Astrocyte (in vitro differentiated cells and primary cell): ENCODE measurements around the gene MTFP1. TPM values are rescaled to one million over a fixed set of nuclear protein-coding genes. Genes with fewer than 3 reads are reported as not detected.
A peak's percentile ranks its signal among the peaks of the same experiment; 100 is the strongest.

Experiments
- DNase-seq: peaks from one replicate; pipeline ENCODE4 v3.0.0-alpha.2; 2010; ENCODE audit warnings: low read depth
- FAIRE-seq: peaks from 2 replicates; lab custom pipeline; 2011; peaks lifted over from hg19 to GRCh38; lab: Jason Lieb, UNC
- H2AFZ ChIP-seq: 2 replicates; pipeline ENCODE4 v1.6.0; 2012; ENCODE audit warnings: low read depth, low read length, inconsistent platforms
- H3K27ac ChIP-seq: 2 replicates; pipeline ENCODE4 v1.5.1; 2011; ENCODE audit warnings: low read depth, low read length, inconsistent platforms
- H3K27me3 ChIP-seq: 2 replicates; pipeline ENCODE4 v1.6.0; 2011; ENCODE audit warnings: low read length, inconsistent platforms; ENCODE audit not compliant: insufficient read depth
- H3K36me3 ChIP-seq: 2 replicates; pipeline ENCODE4 v1.5.1; 2011; ENCODE audit warnings: low read length, inconsistent platforms; ENCODE audit not compliant: insufficient read depth
- H3K4me1 ChIP-seq: 2 replicates; pipeline ENCODE4 v1.5.1; 2011; ENCODE audit warnings: low read length, inconsistent platforms; ENCODE audit not compliant: insufficient read depth
- H3K4me2 ChIP-seq: 2 replicates; pipeline ENCODE4 v1.6.0; 2012; ENCODE audit warnings: low read length, inconsistent platforms
- H3K4me3 ChIP-seq: 2 replicates; pipeline ENCODE4 v1.5.1; 2011; ENCODE audit warnings: low read depth, mild to moderate bottlenecking, low read length, inconsistent platforms; ENCODE audit not compliant: insufficient read depth
- H3K79me2 ChIP-seq: 2 replicates; pipeline ENCODE4 v1.6.0; 2012; ENCODE audit warnings: mild to moderate bottlenecking, low read length, inconsistent platforms; ENCODE audit not compliant: insufficient read depth
- H3K9ac ChIP-seq: 2 replicates; pipeline ENCODE4 v1.6.0; 2012; ENCODE audit warnings: mild to moderate bottlenecking, low read length, inconsistent platforms
- H3K9me3 ChIP-seq: 2 replicates; pipeline ENCODE4 v1.5.1; 2012; ENCODE audit warnings: low read depth, mild to moderate bottlenecking, low read length, inconsistent platforms; ENCODE audit not compliant: insufficient read depth
- H4K20me1 ChIP-seq: 2 replicates; pipeline ENCODE4 v1.6.0; 2012; ENCODE audit warnings: low read length, inconsistent platforms; ENCODE audit not compliant: insufficient read depth
- H3K27ac Mint-ChIP-seq: one replicate; pipeline ENCODE4 v1.8.0; 2021; ENCODE audit warnings: mild to moderate bottlenecking, mixed read lengths; ENCODE audit not compliant: unreplicated experiment
- H3K27me3 Mint-ChIP-seq: one replicate; pipeline ENCODE4 v1.8.0; 2021; ENCODE audit warnings: low read depth, mixed read lengths; ENCODE audit not compliant: unreplicated experiment
- H3K36me3 Mint-ChIP-seq: one replicate; pipeline ENCODE4 v1.8.0; 2021; ENCODE audit warnings: low read depth, mixed read lengths; ENCODE audit not compliant: unreplicated experiment
- H3K4me1 Mint-ChIP-seq: one replicate; pipeline ENCODE4 v1.8.0; 2021; ENCODE audit warnings: low read depth, mixed read lengths; ENCODE audit not compliant: unreplicated experiment
- H3K4me3 Mint-ChIP-seq: one replicate; pipeline ENCODE4 v1.8.0; 2021; ENCODE audit warnings: mild to moderate bottlenecking, moderate library complexity, mixed read lengths; ENCODE audit not compliant: unreplicated experiment
- H3K9me3 Mint-ChIP-seq: one replicate; pipeline ENCODE4 v1.8.0; 2021; ENCODE audit warnings: mild to moderate bottlenecking, mixed read lengths; ENCODE audit not compliant: unreplicated experiment
- EZH2 ChIP-seq: IDR thresholded peaks from 2 replicates; pipeline ENCODE4 v1.6.1; 2012; ENCODE audit warnings: mild to moderate bottlenecking, low read length, inconsistent platforms; ENCODE audit not compliant: insufficient read depth
- total RNA-seq: library from RNA; stranded (reverse); gene quantifications from 2 replicates; pipeline ENCODE4 v1.2.1, GENCODE V29; 2021
- TF ChIP-seq, protein P1 (sequence below): IDR thresholded peaks from 2 replicates; pipeline ENCODE4 v1.5.1; 2011; ENCODE audit warnings: low read depth, mild to moderate bottlenecking, inconsistent platforms, low read length, moderate library complexity; ENCODE audit not compliant: insufficient read depth

The MTFP1 gene
- total RNA-seq, 1 donor from 2014 or later: 13.0 TPM

DNA sequence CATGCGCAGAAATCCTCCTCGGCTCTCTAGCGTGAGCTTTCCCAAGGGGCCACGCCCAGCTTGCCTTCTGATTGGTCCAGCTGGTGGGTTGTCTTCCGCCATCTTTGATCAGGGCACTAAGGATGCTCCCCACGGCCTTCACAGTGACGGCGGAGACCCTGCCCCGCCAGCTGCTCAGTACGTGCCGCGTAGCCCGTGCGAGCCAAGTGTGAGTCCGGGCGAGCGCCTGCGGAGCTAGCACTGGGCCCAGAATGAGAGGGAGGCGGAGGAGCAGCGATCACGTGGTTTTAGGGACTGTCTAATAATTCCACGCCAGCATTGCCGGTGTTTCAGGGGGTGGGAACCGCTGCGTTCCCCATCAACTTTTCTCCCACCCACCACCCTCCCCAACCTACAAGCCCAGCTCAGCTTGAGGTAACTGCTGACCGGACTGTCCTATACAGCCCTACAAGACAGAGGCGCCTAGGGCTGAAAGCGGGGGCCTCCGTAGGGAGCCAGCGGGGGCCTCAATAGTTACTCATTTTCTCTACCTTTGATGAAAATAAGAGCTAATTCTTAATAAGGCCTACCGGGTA is 1.5 kb upstream of the MTFP1 start:
- DNase-seq (peak; percentile 99), FAIRE-seq (peak; percentile 65)
- Histone ChIP-seq H3K9ac (peak overlapping the region; percentile 93), H3K9me3 (no peaks in the 10 kb centered on the region), H3K27ac (peak overlapping the region; percentile 98), H3K4me1 (peaks cover 63% of the 10 kb centered on the region), H2AFZ (peak overlapping the region; percentile 58), H3K79me2 (no peaks in the 10 kb centered on the region), H3K27me3 (no peaks in the 10 kb centered on the region), H3K4me3 (peak overlapping the region; percentile 56), H4K20me1 (no peaks in the 10 kb centered on the region), H3K4me2 (peak overlapping the region; percentile 90), H3K36me3 (peaks cover 3% of the 10 kb centered on the region)
- no peaks in the 10 kb centered on the region for H3K9me3 Mint-ChIP-seq
- H3K4me1 Mint-ChIP-seq: peaks cover 32% of the 10 kb centered on the region
- TF ChIP-seq EZH2: no peak
- TF ChIP-seq, protein P1, sequence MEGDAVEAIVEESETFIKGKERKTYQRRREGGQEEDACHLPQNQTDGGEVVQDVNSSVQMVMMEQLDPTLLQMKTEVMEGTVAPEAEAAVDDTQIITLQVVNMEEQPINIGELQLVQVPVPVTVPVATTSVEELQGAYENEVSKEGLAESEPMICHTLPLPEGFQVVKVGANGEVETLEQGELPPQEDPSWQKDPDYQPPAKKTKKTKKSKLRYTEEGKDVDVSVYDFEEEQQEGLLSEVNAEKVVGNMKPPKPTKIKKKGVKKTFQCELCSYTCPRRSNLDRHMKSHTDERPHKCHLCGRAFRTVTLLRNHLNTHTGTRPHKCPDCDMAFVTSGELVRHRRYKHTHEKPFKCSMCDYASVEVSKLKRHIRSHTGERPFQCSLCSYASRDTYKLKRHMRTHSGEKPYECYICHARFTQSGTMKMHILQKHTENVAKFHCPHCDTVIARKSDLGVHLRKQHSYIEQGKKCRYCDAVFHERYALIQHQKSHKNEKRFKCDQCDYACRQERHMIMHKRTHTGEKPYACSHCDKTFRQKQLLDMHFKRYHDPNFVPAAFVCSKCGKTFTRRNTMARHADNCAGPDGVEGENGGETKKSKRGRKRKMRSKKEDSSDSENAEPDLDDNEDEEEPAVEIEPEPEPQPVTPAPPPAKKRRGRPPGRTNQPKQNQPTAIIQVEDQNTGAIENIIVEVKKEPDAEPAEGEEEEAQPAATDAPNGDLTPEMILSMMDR: no peak
- H3K36me3 Mint-ChIP-seq: peaks cover 7% of the 10 kb centered on the region
- H3K27ac Mint-ChIP-seq: peak overlapping the region; percentile 100
- peak overlapping the region; percentile 87 for H3K4me3 Mint-ChIP-seq
- H3K27me3 Mint-ChIP-seq: no peaks in the 10 kb centered on the region

GRCh38 chr22:30424534-30425326 is 838 bp upstream of the MTFP1 start:
- FAIRE-seq: no peak
- Mint-ChIP-seq H3K36me3 (peaks cover 5% of the 10 kb centered on the region), H3K4me1 (peaks cover 32% of the 10 kb centered on the region)

More at GRCh38 chr22:30424534-30425326, 838 bp upstream of the MTFP1 start:
- H3K27me3 ChIP-seq: no peaks in the 10 kb centered on the region
- H3K27ac ChIP-seq: peak overlapping the region; percentile 98
- no peaks in the 10 kb centered on the region for H3K79me2 ChIP-seq
- peak overlapping the region; percentile 44 for H2AFZ ChIP-seq
- peaks cover 3% of the 10 kb centered on the region for H3K36me3 ChIP-seq
- peak overlapping the region; percentile 93 for H3K9ac ChIP-seq
- H3K4me2 ChIP-seq: peak overlapping the region; percentile 90
- TF ChIP-seq EZH2: no peak
- TF ChIP-seq, protein P1: no peak
- H3K4me3 Mint-ChIP-seq: peak overlapping the region; percentile 87
- H3K9me3 Mint-ChIP-seq: no peaks in the 10 kb centered on the region
- H3K27me3 Mint-ChIP-seq: no peaks in the 10 kb centered on the region
- peak overlapping the region; percentile 100 for H3K27ac Mint-ChIP-seq
- no peaks in the 10 kb centered on the region for H3K9me3 ChIP-seq
- no peaks in the 10 kb centered on the region for H4K20me1 ChIP-seq
- peak overlapping the region; percentile 62 for H3K4me3 ChIP-seq
- no peak for DNase-seq
- peaks cover 63% of the 10 kb centered on the region for H3K4me1 ChIP-seq
